ENCODE results near the gene PRICKLE4.

PRICKLE4 gene

GRCh38 chr6:41818271-41819054, 37.9 kb downstream of the PRICKLE4 start:
- TF ChIP-seq, protein P1, sequence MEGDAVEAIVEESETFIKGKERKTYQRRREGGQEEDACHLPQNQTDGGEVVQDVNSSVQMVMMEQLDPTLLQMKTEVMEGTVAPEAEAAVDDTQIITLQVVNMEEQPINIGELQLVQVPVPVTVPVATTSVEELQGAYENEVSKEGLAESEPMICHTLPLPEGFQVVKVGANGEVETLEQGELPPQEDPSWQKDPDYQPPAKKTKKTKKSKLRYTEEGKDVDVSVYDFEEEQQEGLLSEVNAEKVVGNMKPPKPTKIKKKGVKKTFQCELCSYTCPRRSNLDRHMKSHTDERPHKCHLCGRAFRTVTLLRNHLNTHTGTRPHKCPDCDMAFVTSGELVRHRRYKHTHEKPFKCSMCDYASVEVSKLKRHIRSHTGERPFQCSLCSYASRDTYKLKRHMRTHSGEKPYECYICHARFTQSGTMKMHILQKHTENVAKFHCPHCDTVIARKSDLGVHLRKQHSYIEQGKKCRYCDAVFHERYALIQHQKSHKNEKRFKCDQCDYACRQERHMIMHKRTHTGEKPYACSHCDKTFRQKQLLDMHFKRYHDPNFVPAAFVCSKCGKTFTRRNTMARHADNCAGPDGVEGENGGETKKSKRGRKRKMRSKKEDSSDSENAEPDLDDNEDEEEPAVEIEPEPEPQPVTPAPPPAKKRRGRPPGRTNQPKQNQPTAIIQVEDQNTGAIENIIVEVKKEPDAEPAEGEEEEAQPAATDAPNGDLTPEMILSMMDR (conservative IDR thresholded peaks at IDR 0.05; ENCODE audit: low read depth, low read length): no peak
- no peak overlapping the region for H3K4me3 ChIP-seq (ENCODE audit: low read depth, low read length)
- DNase-seq (ENCODE audit: low read depth): peak; percentile 23

DNA sequence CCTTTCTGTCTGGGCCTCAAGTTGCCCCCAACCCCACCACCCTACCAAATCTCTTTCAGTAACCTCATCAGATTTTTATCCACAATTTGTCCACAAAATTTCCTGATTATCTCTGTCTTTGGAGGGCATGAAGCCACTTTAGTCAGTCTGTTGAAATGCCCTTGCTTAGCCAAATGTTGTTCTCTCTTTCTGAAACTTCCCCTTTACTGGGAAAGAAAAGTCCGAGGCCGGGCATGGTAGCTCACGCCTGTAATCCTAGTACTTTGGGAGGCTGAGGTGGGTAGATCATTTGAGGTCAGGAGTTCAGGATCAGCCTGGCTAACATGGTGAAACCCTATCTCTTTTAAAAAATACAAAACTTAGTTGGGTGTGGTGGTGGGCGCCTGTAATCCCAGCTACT, 40.7 kb downstream of the PRICKLE4 start:
- DNase-seq (ENCODE audit: low read depth): no peak
- no peak overlapping the region for H3K4me3 ChIP-seq (ENCODE audit: low read depth, low read length)
- TF ChIP-seq, protein P1 (conservative IDR thresholded peaks at IDR 0.05; ENCODE audit: low read depth, low read length): no peak

DNA sequence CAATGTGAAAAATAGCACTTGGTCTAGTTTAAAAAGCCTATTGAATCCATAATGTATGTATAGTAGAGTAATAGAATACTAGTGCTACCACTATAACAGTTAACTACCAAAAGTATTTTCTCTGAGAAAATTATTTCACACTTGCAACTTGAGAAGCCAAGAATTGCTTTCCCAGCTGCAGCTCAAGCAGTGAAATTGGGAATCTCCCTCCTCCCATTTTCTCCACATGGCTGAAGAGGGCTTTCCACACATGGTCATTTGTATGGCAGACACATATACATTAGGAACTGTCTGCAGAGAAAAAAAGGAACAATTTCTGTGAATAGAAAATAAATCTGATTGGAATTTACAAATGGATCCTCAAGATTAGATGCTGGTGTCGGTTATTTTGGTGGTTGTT, 41.4 kb downstream of the PRICKLE4 start:
- no peak for DNase-seq (ENCODE audit: low read depth)
- TF ChIP-seq, protein P1 (conservative IDR thresholded peaks at IDR 0.05; ENCODE audit: low read depth, low read length): no peak
- H3K4me3 ChIP-seq (ENCODE audit: low read depth, low read length): no peak overlapping the region

DNA sequence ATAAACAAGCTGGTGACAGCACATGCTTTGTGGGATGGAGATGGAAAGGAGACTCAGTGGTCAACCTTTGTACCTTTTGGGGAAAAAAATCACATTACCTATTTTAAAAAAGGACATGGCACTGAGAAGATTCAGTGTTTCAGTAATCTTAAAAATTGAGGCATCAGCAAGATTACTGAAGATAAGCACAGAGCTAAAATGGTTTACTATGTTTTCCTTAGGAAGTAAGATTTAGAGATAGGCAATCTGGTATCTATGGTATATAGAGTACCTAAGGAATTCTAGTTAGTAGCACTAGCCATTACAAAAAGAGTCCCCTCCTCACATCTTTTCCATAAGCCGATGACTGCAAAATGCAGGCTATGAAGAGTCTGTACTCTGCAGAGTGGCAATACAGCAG, 42.6 kb downstream of the PRICKLE4 start:
- no peak overlapping the region for H3K4me3 ChIP-seq (ENCODE audit: low read depth, low read length)
- no peak for DNase-seq (ENCODE audit: low read depth)

DNA sequence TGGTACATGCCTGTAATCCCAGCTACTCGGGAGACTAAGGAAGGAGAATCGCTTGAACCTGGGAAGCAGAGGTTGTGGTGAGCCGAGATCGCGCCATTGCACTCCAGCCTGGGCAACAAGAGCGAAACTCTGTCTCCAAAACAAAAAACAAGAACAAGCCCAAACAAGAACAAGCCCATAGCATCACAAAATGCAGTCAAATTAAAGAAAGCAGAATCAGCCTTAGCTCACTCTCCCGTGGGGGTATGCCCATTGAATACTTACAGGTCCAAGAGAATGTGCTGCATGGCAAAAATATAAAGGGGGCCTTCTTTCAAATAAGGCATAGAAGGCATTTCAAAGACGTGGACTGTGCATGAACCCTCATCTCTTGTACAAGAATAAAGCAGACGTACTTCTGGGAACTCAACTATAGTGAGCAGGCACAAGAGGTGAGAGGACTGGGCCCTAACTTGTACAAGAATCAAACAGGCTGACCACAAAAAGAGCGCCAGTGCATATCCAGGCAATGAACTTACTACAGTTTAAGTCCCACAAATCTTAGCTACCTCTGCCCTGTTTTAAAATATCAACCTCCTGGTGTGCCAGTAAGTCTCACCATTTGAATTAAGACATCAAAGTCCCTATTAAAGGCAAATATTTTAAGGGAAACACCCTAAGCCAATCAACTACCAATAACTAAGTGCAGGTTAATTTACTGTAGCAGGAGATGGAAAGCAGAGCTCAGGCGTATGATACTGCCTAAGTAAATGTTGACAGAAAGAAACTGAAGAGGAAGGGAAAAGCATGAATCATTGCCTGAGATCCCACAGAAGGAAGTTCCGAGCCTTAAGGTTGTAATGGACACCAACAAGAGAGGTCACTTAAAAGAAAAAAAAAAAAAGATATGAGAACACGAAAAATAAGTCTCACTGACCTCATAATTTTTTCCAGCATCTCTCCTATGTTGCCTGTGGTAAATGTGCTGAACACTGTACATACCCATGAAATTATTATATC, 44.3 kb downstream of the PRICKLE4 start:
- peak; percentile 91 for DNase-seq (ENCODE audit: low read depth)
- H3K4me3 ChIP-seq (ENCODE audit: low read depth, low read length): no peak overlapping the region
- TF ChIP-seq, protein P1 (conservative IDR thresholded peaks at IDR 0.05; ENCODE audit: low read depth, low read length): no peak

More for the DNA sequence above, 42.6 kb downstream of the PRICKLE4 start:
- TF ChIP-seq, protein P1 (conservative IDR thresholded peaks at IDR 0.05; ENCODE audit: low read depth, low read length): no peak

DNA sequence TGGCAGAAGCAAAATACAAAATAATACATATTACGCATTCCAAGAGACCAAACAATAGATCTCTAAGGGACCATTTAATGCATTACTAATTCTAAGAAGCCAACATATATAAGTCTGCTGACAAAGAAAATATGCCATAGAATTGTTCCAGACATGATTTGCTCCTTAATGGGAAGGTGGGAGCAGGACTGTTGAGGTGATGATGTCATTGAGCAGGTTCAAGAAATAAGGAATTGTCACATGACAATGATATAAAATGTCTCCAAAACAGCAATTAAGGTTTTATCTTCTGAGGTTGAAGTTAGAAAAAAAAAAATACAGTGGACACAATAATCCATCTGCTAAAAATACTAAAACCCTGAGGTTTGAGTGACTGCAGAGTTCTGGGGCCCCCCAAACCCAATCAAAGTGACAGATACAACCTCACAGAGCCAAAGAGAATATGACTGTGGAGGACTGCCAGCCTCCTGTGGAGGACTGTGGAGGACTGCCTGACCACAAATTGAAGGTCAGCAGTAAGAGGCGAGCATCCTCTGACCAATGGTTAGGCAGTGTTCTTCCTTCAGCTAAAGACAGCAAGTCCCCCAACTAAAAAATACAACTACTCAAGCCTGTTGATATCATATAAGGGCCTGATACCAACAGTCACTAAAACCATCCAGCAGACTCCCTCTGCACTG, 45.9 kb downstream of the PRICKLE4 start:
- TF ChIP-seq, protein P1 (conservative IDR thresholded peaks at IDR 0.05; ENCODE audit: low read depth, low read length): no peak
- no peak overlapping the region for H3K4me3 ChIP-seq (ENCODE audit: low read depth, low read length)
- peak; percentile 12 for DNase-seq (ENCODE audit: low read depth)
